K562 (cell line): ENCODE results near the gene CLNK. TPM values are rescaled to one million over a fixed set of nuclear protein-coding genes. Genes with fewer than 3 reads are reported as not detected.

Source experiments
- ATAC-seq: fragments of 200-7000 bp; cut with Tn5 transposase; 3 replicates; pipeline ENCODE4 v1.9.1; 2020; ENCODE audit warnings: moderate library complexity
- BruUV-seq: library from RNA; stranded (reverse); fragments of 400-500 nt; replicated peaks from 2 replicates; lab custom pipeline; 2021; lab: Mats Ljungman, UMichigan
- CTCF ChIA-PET: fragments of 300-600 bp; formaldehyde crosslinking; extraction: SDS; loops from one replicate; lab custom pipeline; 2021; ENCODE audit warnings: low intra/inter-chr PET ratio; lab: Yijun Ruan, JAX
- POLR2A ChIA-PET: fragments of 300-600, 350-650 bp; sonication (Branson Sonifier 250); formaldehyde crosslinking; extraction: SDS; loops from one replicate; lab custom pipeline; 2021; ENCODE audit warnings: antibody characterized with exemption, inconsistent platforms; lab: Yijun Ruan, JAX
- DNase-seq, 4 experiments: peaks; one replicate each; pipeline versions ENCODE4 v3.0.0 to v3.0.0-alpha.2; 2011 to 2018; ENCODE audit warnings: low spot score in 3 of 4, mixed read lengths in 3 of 4; ENCODE audit errors: extremely low read depth in 1 of 4
- FAIRE-seq: peaks from 2 replicates; lab custom pipeline; 2011; peaks lifted over from hg19 to GRCh38; lab: Jason Lieb, UNC
- H2AFZ ChIP-seq: 2 replicates; pipeline ENCODE4 v1.6.0; 2011; ENCODE audit warnings: low read depth, low read length, control low read depth, inconsistent platforms
- H3K27ac ChIP-seq: fragments of 200-600 bp; 3 replicates; pipeline ENCODE4 v1.8.0; 2011; ENCODE audit warnings: low read depth, mild to moderate bottlenecking, control low read depth, inconsistent platforms, low read length, moderate library complexity, mixed read lengths; ENCODE audit errors: extremely low read depth
- H3K27me3 ChIP-seq, 2 experiments: fragments of 300-600 bp in 1 of 2; 2 replicates in 1 of 2; 3 replicates in 1 of 2; pipeline versions ENCODE4 v1.6.0 to v1.8.0; 2011; ENCODE audit warnings: inconsistent platforms in 2 of 2, low read length in 2 of 2, mild to moderate bottlenecking in 1 of 2, mixed read lengths in 1 of 2, moderate library complexity in 1 of 2; ENCODE audit not compliant: control insufficient read depth in 2 of 2, insufficient read depth in 2 of 2
- H3K36me3 ChIP-seq: fragments of 300-600 bp; 3 replicates; pipeline ENCODE4 v1.8.0; 2011; ENCODE audit warnings: mild to moderate bottlenecking, low read length, inconsistent platforms; ENCODE audit not compliant: control insufficient read depth, insufficient read depth
- H3K4me1 ChIP-seq, 2 experiments: fragments of 200-600 bp in 1 of 2; replicated peaks in 1 of 2; 2 replicates in 1 of 2; 3 replicates in 1 of 2; pipeline versions ENCODE4 v1.5.1 to v1.8.0; 2011; ENCODE audit warnings: inconsistent platforms in 2 of 2, low read length in 2 of 2, mild to moderate bottlenecking in 1 of 2, mixed read lengths in 1 of 2, moderate library complexity in 1 of 2; ENCODE audit not compliant: control insufficient read depth in 2 of 2, insufficient read depth in 2 of 2
- H3K4me2 ChIP-seq: 2 replicates; pipeline ENCODE4 v1.6.1; 2011; ENCODE audit warnings: low read length, control low read depth, inconsistent platforms, mixed read lengths; ENCODE audit not compliant: insufficient read depth
- H3K4me3 ChIP-seq: fragments of 200-600 bp; sonication (generic), shearing (Covaris generic); 2 replicates; pipeline ENCODE4 v1.5.1; 2016; ENCODE audit warnings: control low read depth, inconsistent platforms
- H3K79me2 ChIP-seq: fragments of 200-600 bp; 3 replicates; pipeline ENCODE4 v1.8.0; 2011; ENCODE audit warnings: low read length, inconsistent platforms; ENCODE audit not compliant: control insufficient read depth, insufficient read depth
- H3K9ac ChIP-seq, 2 experiments: 2 replicates each; pipeline versions ENCODE4 v1.6.0 to v1.6.1; 2011; ENCODE audit warnings: low read depth in 2 of 2, low read length in 2 of 2, control low read depth in 1 of 2, inconsistent platforms in 1 of 2, mild to moderate bottlenecking in 1 of 2, mixed read lengths in 1 of 2; ENCODE audit not compliant: insufficient read depth in 1 of 2
- H3K9me1 ChIP-seq: one replicate; pipeline ENCODE4 v1.6.0; 2011; ENCODE audit warnings: inconsistent platforms, mild to moderate bottlenecking, low read length, moderate library complexity; ENCODE audit not compliant: control insufficient read depth, insufficient read depth
- H3K9me3 ChIP-seq: replicated peaks from 2 replicates; pipeline ENCODE4 v1.5.1; 2011; ENCODE audit warnings: low read depth, low read length, inconsistent platforms; ENCODE audit not compliant: control insufficient read depth, insufficient read depth
- H4K20me1 ChIP-seq: replicated peaks from 2 replicates; pipeline ENCODE4 v1.6.1; 2011; ENCODE audit warnings: low read length, inconsistent platforms, mixed read lengths; ENCODE audit not compliant: control insufficient read depth, insufficient read depth
- MAFG ChIP-seq: fragments of 450-650 bp; conservative IDR thresholded peaks from 2 replicates; pipeline ENCODE4 v1.6.1; 2016; ENCODE audit warnings: missing genetic modification characterization, missing compliant biosample characterization
- MTA2 ChIP-seq: fragments of 450-650 bp; IDR thresholded peaks from 2 replicates; pipeline ENCODE4 v1.6.1; 2016; ENCODE audit warnings: low read depth
- RBM22 ChIP-seq: fragments of 200-400 bp; formaldehyde crosslinking; IDR thresholded peaks from 2 replicates; pipeline ENCODE4 v1.6.1; 2018; ENCODE audit warnings: low read length, low read depth; ENCODE audit not compliant: poor library complexity, severe bottlenecking
- ZNF311 ChIP-seq: fragments of 250-450 bp; sonication (Bioruptor Pico); IDR thresholded peaks from 2 replicates; pipeline ENCODE4 v1.4.0; 2020; ENCODE audit warnings: mild to moderate bottlenecking, moderate library complexity
- ZNF586 ChIP-seq: fragments of 450-650 bp; formaldehyde crosslinking; conservative IDR thresholded peaks from 2 replicates; pipeline ENCODE4 v1.4.0; 2020; ENCODE audit warnings: mild to moderate bottlenecking, moderate library complexity
- WGBS: fragments of 100-300 bp; shearing (Covaris generic); methylation state at CpG from one replicate; pipeline ENCODE4 v1.1.6; 2016; ENCODE audit warnings: low coverage, mixed read lengths; ENCODE audit not compliant: insufficient coverage; ENCODE audit errors: missing lambda C conversion rate; 5-methylcytosine and 5-hydroxymethylcytosine counted together
- in situ Hi-C: fragments of 300-500 bp; cut with MboI; formaldehyde crosslinking; loops from 4 replicates; pipeline ENCODE4 v1.15.0; 2018; ENCODE audit warnings: inconsistent platforms, mixed read lengths
- intact Hi-C: fragments of 100-400 bp; cut with micrococcal nuclease; formaldehyde crosslinking; loops from 2 replicates; pipeline ENCODE4 v1.14.2; 2022
- polyA plus RNA-seq, 8 experiments: library from polyadenylated mRNA; depleted of rRNA in 4 of 8; stranded (reverse) in 5 of 8; unstranded in 3 of 8; fragments of >200 nt; fragmentation: Nextera tagmentation in 2 of 8; fragmentation: Illumina TruSeq in 1 of 8; extraction: Ambion mirVana in 2 of 8; extraction: Trizol in 1 of 8; gene quantifications; 2 replicates each; pipeline versions ENCODE4 v1.2.1 to v1.2.3, GENCODE V29; 2011 to 2014; ENCODE audit warnings: inconsistent platforms in 1 of 8, missing spikeins in 1 of 8
- total RNA-seq, 7 experiments: library from RNA; depleted of rRNA in 6 of 7; stranded (reverse); fragments of >200 nt in 6 of 7; fragmentation: Illumina TruSeq in 2 of 7; extraction: Trizol in 2 of 7; gene quantifications; 2 replicates each; pipeline versions ENCODE4 v1.2.1 to v1.2.3, GENCODE V29; 2011 to 2021; ENCODE audit warnings: low replicate concordance in 1 of 7

Gene CLNK
- total and polyA plus RNA-seq, 9 of the 15 experiments (the other 6 are each of a cell fraction or from before 2014, with no cell fraction given): not detected

DNA sequence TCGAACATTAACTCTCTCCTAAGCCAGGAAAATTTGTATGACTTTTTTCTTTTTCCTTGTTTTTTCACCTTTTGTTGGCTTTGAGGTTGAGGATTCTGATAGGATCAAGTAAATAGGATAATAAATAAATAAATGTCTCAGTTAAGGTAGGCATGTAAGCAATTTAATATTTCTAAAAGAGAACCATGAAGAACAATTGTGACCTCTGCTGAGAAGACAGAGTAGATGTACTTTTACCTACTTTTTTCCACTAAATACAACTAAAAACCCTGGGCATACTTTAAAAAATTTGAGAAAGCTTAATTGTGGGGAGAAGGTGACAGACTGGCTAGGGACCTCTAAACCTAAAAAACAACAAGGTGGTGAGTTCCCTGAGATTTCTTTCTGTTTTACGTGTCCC lies 31.6 kb upstream of the CLNK start:
- no peak for FAIRE-seq
- no peak overlapping the region for H3K27ac ChIP-seq
- H3K27me3 ChIP-seq: no peaks in the 10 kb centered on the region
- H2AFZ ChIP-seq: no peak overlapping the region
- in situ Hi-C loops: no loop called here
- H3K4me3 ChIP-seq: no peak overlapping the region
- WGBS: 0% methylated on average over 2 of the region's 2 CpGs
- no peaks in the 10 kb centered on the region for H3K4me1 ChIP-seq
- TF ChIP-seq RBM22 (no peak), ZNF311 (CRISPR knock-in tag) (no peak), MTA2 (no peak)
- H3K9me3 ChIP-seq: no peaks in the 10 kb centered on the region
- DNase-seq: no peak
- CTCF ChIA-PET: no interaction called here
- no peaks in the 10 kb centered on the region for H3K79me2 ChIP-seq
- ATAC-seq: no peak
- no TSS peak for BruUV-seq
- H3K4me2 ChIP-seq: no peak overlapping the region
- H3K9me1 ChIP-seq: no peaks in the 10 kb centered on the region
- POLR2A ChIA-PET: no interaction called here
- intact Hi-C loops: no loop called here
- H3K36me3 ChIP-seq: no peaks in the 10 kb centered on the region
- no peak overlapping the region for H3K9ac ChIP-seq
- H4K20me1 ChIP-seq: no peaks in the 10 kb centered on the region

DNA sequence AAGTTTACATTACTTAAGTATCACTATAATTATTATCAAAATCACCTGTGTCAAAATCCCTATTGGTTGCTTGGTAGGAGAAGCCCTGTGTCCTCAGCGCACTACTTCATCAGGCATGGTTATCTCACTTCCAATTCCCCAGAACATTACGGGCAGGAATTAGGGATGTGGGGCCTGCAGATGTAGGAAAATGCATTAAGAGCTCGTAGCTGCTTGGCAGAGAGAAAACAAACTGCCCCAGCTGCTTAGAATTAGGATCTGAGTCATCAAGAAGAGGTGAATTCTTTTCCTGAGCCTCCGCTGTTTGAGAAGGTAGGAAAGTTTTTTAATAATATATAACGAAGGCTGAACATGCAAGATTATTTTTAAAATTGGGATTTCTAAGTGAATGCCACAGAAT lies 31.1 kb upstream of the CLNK start:
- ChIA-PET POLR2A (no interaction called here), CTCF (no interaction called here)
- intact Hi-C loops: no loop called here
- no peak for TF ChIP-seq ZNF586
- no peak for TF ChIP-seq MAFG
- 0% methylated on average over 5 of the region's 5 CpGs for WGBS
- H4K20me1 ChIP-seq: no peaks in the 10 kb centered on the region
- H3K9me1 ChIP-seq: no peaks in the 10 kb centered on the region
- H3K9ac ChIP-seq: no peak overlapping the region
- no peak for FAIRE-seq
- in situ Hi-C loops: no loop called here
- no peaks in the 10 kb centered on the region for H3K36me3 ChIP-seq
- no TSS peak for BruUV-seq
- DNase-seq: no peak
- no peak overlapping the region for H3K4me3 ChIP-seq
- no peak overlapping the region for H2AFZ ChIP-seq
- no peaks in the 10 kb centered on the region for H3K4me1 ChIP-seq
- no peak overlapping the region for H3K27ac ChIP-seq
- no peak overlapping the region for H3K4me2 ChIP-seq
- no peaks in the 10 kb centered on the region for H3K79me2 ChIP-seq
- no peaks in the 10 kb centered on the region for H3K27me3 ChIP-seq
- ATAC-seq: no peak
- no peaks in the 10 kb centered on the region for H3K9me3 ChIP-seq
